T-cell (primary cell): Measurements from ENCODE around the gene ETV6. TPM values are rescaled to one million over a fixed set of nuclear protein-coding genes. Genes with fewer than 3 reads are reported as not detected.

Experiments
- ATAC-seq, 4 experiments: fragments of 200-7000 bp in 3 of 4; fragments of 150-1000 bp in 1 of 4; cut with Tn5 transposase; replicated peaks in 1 of 4; 1 replicate in 3 of 4; 2 replicates in 1 of 4; pipeline ENCODE4 v1.10.0; 2021; ENCODE audit warnings: moderate library complexity in 3 of 4, mild to moderate bottlenecking in 2 of 4, moderate number of reproducible peaks in 1 of 4
- CTCF ChIA-PET, 2 donors: fragments of 300-600 bp; sonication (Branson Sonifier 250); formaldehyde crosslinking; loops; one replicate each; lab custom pipeline; 2022; ENCODE audit warnings: antibody characterized with exemption in 2 of 2; lab: Charles Lee
- POLR2A ChIA-PET, 2 donors: fragments of 300-600 bp; sonication (Branson Sonifier 250); formaldehyde crosslinking; loops; one replicate each; lab custom pipeline; 2022; ENCODE audit warnings: antibody characterized with exemption in 2 of 2; lab: Charles Lee
- DNase-seq, 35 experiments: peaks; one replicate each; pipeline versions ENCODE4 v3.0.0 to v3.0.0-alpha.2; 2013 to 2023
- H3K27ac ChIP-seq: one replicate; pipeline ENCODE4 v1.5.1; 2013; ENCODE audit warnings: low read length
- H3K27me3 ChIP-seq, 2 experiments: replicated peaks in 1 of 2; 1 replicate in 1 of 2; 2 replicates in 1 of 2; pipeline versions ENCODE4 v1.6.1 to v1.7.0; 2013; ENCODE audit warnings: low read length in 1 of 2, mixed read lengths in 1 of 2; ENCODE audit not compliant: control insufficient read depth in 2 of 2, insufficient read depth in 2 of 2; ENCODE audit errors: extremely low read depth in 1 of 2
- H3K36me3 ChIP-seq, 2 donors: 1 replicate in 1 of 2; 2 replicates in 1 of 2; pipeline versions ENCODE4 v1.6.1 to v1.7.0; 2013; ENCODE audit warnings: low read length in 1 of 2; ENCODE audit not compliant: control insufficient read depth in 2 of 2, insufficient read depth in 1 of 2; ENCODE audit errors: extremely low read depth in 1 of 2
- H3K4me1 ChIP-seq, 2 experiments: 1 replicate in 1 of 2; 2 replicates in 1 of 2; pipeline versions ENCODE4 v1.6.1 to v1.7.0; 2013; ENCODE audit warnings: low read length in 2 of 2, mixed read lengths in 1 of 2; ENCODE audit not compliant: insufficient read depth in 2 of 2, control insufficient read depth in 1 of 2; ENCODE audit errors: extremely low read depth in 1 of 2
- H3K4me3 ChIP-seq, 2 donors: 1 replicate in 1 of 2; 2 replicates in 1 of 2; pipeline versions ENCODE4 v1.5.1 to v1.7.0; 2013; ENCODE audit warnings: mild to moderate bottlenecking in 2 of 2, low read length in 1 of 2, moderate library complexity in 1 of 2; ENCODE audit not compliant: control insufficient read depth in 1 of 2; ENCODE audit errors: extremely low read depth in 1 of 2
- H3K9me3 ChIP-seq: 2 replicates; pipeline ENCODE4 v1.7.0; 2013
- H3K27ac Mint-ChIP-seq, 2 donors: one replicate each; pipeline ENCODE4 v1.8.0; 2020 to 2021; ENCODE audit warnings: mild to moderate bottlenecking in 2 of 2, mixed read lengths in 2 of 2
- H3K27me3 Mint-ChIP-seq, 2 donors: one replicate each; pipeline ENCODE4 v1.8.0; 2021 to 2022; ENCODE audit warnings: mixed read lengths in 2 of 2
- H3K36me3 Mint-ChIP-seq: one replicate; pipeline ENCODE4 v1.8.0; 2021; ENCODE audit warnings: mixed read lengths
- H3K4me1 Mint-ChIP-seq, 3 donors: one replicate each; pipeline ENCODE4 v1.8.0; 2020 to 2022; ENCODE audit warnings: mixed read lengths in 3 of 3, mild to moderate bottlenecking in 1 of 3
- H3K4me3 Mint-ChIP-seq, 3 donors: one replicate each; pipeline ENCODE4 v1.8.0; 2020 to 2022; ENCODE audit warnings: mild to moderate bottlenecking in 3 of 3, mixed read lengths in 3 of 3, moderate library complexity in 3 of 3
- H3K9me3 Mint-ChIP-seq, 3 donors: one replicate each; pipeline ENCODE4 v1.8.0; 2020 to 2022; ENCODE audit warnings: mixed read lengths in 3 of 3
- WGBS: methylation state at CpG from one replicate; pipeline ENCODE4 v1.1.5; 2013; ENCODE audit warnings: missing lambda C conversion rate; ENCODE audit not compliant: insufficient coverage; 5-methylcytosine and 5-hydroxymethylcytosine counted together
- total RNA-seq, 35 experiments: library from RNA in 6 of 35; stranded (reverse) in 6 of 35; fragments of 120-200 nt in 1 of 35; gene quantifications; one replicate each; pipeline versions ENCODE4 v1.2.1 to v1.2.4 and lab custom pipeline; 2013 to 2026

The ETV6 gene
- total RNA-seq, 5 donors from 2014 or later (not counting 1 experiment from before 2014, with no cell fraction given) = 24.8 to 36.3 (median 31.3) TPM

DNA sequence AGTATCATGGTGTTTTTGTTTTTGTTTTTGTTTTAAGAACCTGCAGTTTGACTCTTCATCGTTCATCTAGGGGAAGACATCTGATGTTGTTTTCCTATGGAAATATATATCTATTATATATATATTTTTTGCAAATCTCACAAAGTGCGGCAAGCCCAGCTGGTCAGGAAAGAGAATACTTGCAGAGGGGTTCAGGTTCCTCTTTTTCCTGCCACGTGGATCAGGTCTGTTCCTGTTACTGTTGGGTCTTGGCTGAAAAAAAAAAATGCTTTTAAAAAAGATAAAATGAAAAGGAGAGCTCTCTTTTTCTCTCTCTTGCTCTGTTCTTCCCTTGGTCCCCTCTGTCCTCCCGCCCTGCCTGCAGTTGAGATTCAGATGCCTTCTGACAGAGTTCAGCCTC lies 241.9 kb downstream of the ETV6 start:
- Mint-ChIP-seq H3K4me3 (no peak overlapping the region), H3K27ac (peak overlapping the region in 1 of 2 donors; percentile 24), H3K4me1 (peaks cover 15 to 18% (median 17%) of the 10 kb centered on the region in 3 donors), H3K36me3 (peaks cover 58% of the 10 kb centered on the region), H3K9me3 (no peaks in the 10 kb centered on the region), H3K27me3 (no peaks in the 10 kb centered on the region)
- H3K9me3 ChIP-seq = no peaks in the 10 kb centered on the region
- DNase-seq (no peak), ATAC-seq (no peak)
- peaks cover 3 to 4% of the 10 kb centered on the region in 2 experiments for H3K4me1 ChIP-seq
- no peak overlapping the region for H3K27ac ChIP-seq
- H3K36me3 ChIP-seq = peaks cover 0 to 48% of the 10 kb centered on the region in 2 donors
- POLR2A ChIA-PET = interaction anchor here in 1 of 2 donors (0.5 to 0.7 kb wide), 2 partner anchors 194 to 250 kb away, joined by 4 to 8 read pairs; no protein-coding TSS in a partner anchor
- no CpG with 5 or more reads among the region's 4 CpGs for WGBS
- CTCF ChIA-PET = interaction anchor here (0.7 kb wide), 2 partner anchors 11 to 57 kb away, joined by 3 to 9 read pairs; no protein-coding TSS in a partner anchor
- no peaks in the 10 kb centered on the region for H3K27me3 ChIP-seq
- no peak overlapping the region for H3K4me3 ChIP-seq

DNA sequence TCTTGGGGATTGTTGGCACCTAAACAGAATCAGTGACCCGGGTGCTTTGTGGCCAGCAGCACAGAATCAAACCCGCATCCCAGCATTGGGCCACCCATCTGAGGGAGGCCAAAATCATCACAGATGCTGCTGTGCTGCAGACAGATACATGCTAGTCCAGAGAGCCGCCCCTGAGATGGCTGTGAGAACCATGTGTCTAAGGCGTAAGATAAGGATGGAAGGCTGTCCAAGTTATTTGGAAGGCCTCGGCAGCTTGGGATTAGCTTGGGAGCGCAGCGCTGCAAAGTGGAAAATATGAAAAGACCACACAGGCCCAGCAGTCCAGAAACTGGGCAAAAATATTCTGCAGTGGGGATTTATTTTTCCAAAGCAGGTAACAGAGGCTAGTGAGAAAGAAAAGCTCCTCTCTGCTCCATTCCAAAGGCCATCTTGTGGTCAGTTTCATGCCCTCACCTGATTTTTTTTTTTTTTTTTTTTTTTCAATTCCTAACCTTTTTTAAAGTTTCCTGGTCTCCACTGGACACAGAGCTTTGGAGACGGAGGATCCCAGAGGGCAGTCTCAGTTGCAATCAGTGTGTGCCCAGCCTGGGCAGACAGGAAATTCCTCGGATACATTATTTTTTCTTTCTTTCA lies 242.4 kb downstream of the ETV6 start:
- CTCF ChIA-PET = interaction anchor here (0.6 to 0.9 kb wide), 7 partner anchors 10 to 957 kb away, joined by 3 to 9 read pairs (median 4); no protein-coding TSS in a partner anchor
- peaks cover 53% of the 10 kb centered on the region for H3K36me3 Mint-ChIP-seq
- Histone ChIP-seq H3K27ac (no peak overlapping the region), H3K4me1 (peaks cover 3 to 4% of the 10 kb centered on the region in 2 experiments), H3K9me3 (no peaks in the 10 kb centered on the region), H3K27me3 (no peaks in the 10 kb centered on the region), H3K36me3 (peaks cover 0 to 43% of the 10 kb centered on the region in 2 donors), H3K4me3 (no peak overlapping the region)
- no peaks in the 10 kb centered on the region for H3K9me3 Mint-ChIP-seq
- no peak overlapping the region for H3K4me3 Mint-ChIP-seq
- POLR2A ChIA-PET = interaction anchor here in 1 of 2 donors (0.5 to 0.7 kb wide), 3 partner anchors 128 to 251 kb away, joined by 4 to 10 read pairs (median 8); no protein-coding TSS in a partner anchor
- peaks cover 15 to 18% (median 17%) of the 10 kb centered on the region in 3 donors for H3K4me1 Mint-ChIP-seq
- peak overlapping the region; percentile 24 for H3K27ac Mint-ChIP-seq
- WGBS = 91% methylated on average over 6 of the region's 9 CpGs
- H3K27me3 Mint-ChIP-seq = no peaks in the 10 kb centered on the region
- ATAC-seq (no peak), DNase-seq (no peak)

DNA sequence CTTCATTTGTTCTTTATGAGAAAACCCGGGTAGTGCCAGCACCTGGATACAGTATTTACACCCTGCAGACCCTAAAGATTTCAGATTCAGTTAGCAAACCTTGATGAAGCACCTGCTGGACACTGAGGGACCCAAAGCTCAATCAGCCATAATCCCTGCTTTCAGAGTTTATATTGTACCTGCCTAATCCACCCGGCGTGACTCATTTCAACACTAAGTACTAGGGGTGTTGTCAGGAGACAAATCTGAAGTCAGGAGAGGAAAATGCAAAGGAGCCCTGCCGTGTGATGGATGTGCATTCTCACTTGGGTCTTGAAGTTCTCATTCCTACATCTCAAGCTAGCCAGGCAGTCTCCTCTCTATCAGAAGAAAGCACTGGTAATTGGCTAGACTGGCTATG lies 244.5 kb downstream of the ETV6 start:
- Histone ChIP-seq H3K4me3 (no peak overlapping the region), H3K9me3 (no peaks in the 10 kb centered on the region), H3K27ac (no peak overlapping the region), H3K4me1 (peaks cover 3 to 4% of the 10 kb centered on the region in 2 experiments), H3K27me3 (no peaks in the 10 kb centered on the region), H3K36me3 (peaks cover 0 to 31% of the 10 kb centered on the region in 2 donors)
- no peaks in the 10 kb centered on the region for H3K27me3 Mint-ChIP-seq
- DNase-seq (no peak), ATAC-seq (no peak)
- H3K9me3 Mint-ChIP-seq = no peaks in the 10 kb centered on the region
- H3K4me1 Mint-ChIP-seq = peaks cover 15 to 23% (median 19%) of the 10 kb centered on the region in 3 donors
- 94% methylated on average over 2 of the region's 4 CpGs for WGBS
- no peak overlapping the region for H3K27ac Mint-ChIP-seq
- ChIA-PET CTCF (no interaction called here), POLR2A (no interaction called here)
- peaks cover 38% of the 10 kb centered on the region for H3K36me3 Mint-ChIP-seq
- H3K4me3 Mint-ChIP-seq = no peak overlapping the region

DNA sequence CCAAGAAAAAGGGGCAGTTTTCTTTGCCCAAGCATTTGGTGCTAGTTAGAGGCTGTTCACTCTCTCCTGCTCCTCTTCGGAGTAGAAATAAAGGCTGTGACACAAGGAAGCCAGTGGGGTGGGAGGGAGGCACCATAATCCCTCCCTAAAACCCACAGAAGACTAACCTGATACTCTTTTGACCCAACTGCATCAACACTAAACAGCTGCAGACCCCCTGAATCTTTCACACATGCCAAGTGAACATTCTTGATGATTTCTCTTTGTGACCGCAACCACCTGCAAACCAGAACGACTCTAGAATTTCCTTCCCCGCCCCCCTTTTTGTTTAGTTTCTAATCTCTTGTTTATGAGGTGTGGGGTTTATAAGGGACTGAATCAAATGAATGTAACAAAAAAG lies 245.4 kb downstream of the ETV6 start:
- CTCF ChIA-PET = no interaction called here
- Mint-ChIP-seq H3K36me3 (peaks cover 29% of the 10 kb centered on the region), H3K4me3 (peak overlapping the region in 1 of 3 donors; percentile 13), H3K9me3 (no peaks in the 10 kb centered on the region), H3K27ac (peak overlapping the region in 1 of 2 donors; percentile 71), H3K4me1 (peaks cover 9 to 16% (median 11%) of the 10 kb centered on the region in 3 donors), H3K27me3 (no peaks in the 10 kb centered on the region)
- Histone ChIP-seq H3K36me3 (peaks cover 0 to 25% of the 10 kb centered on the region in 2 donors), H3K4me1 (peaks cover 0 to 4% of the 10 kb centered on the region in 2 experiments), H3K9me3 (no peaks in the 10 kb centered on the region), H3K4me3 (no peak overlapping the region), H3K27me3 (no peaks in the 10 kb centered on the region), H3K27ac (no peak overlapping the region)
- POLR2A ChIA-PET = no interaction called here
- WGBS = no CpG with 5 or more reads among the region's 4 CpGs
- DNase-seq (peak in 6 of 35 experiments; percentile 3 to 31 (median 11)), ATAC-seq (peak in 2 of 4 experiments; percentile 12 to 39)

DNA sequence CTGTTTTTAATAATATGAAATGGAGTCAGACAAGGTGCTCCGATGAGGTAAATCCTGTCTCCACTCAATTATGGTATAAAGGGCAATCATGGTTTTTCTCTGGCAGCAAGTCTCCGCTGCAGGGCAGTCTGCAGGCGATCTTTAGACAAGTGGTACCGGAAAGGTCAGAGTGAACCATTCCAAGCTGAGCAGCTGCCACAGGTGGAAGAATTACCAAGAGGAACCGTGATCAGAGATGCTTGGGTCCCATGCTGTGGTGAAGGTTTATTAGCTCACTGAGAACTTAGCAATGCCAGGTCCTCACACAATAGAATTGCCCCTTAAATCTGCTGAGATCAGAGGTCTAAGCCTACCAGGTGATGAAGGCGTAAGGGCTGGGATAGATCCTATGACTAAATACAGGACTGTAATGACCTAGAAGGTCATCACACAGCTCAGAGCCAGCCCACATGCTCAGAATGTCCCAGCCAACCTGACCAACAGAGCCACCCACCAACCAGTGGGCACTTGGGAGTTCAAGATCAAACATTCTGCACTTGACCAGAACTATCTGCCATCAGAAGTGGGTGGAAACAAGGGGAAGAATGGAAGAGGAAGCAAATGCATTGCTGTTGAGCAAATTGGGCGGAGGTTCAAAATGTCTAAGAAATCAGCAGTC lies 246.1 kb downstream of the ETV6 start:
- H3K4me3 Mint-ChIP-seq = peak overlapping the region in 1 of 3 donors; percentile 13
- no peak overlapping the region for H3K27ac ChIP-seq
- no peaks in the 10 kb centered on the region for H3K9me3 Mint-ChIP-seq
- H3K36me3 Mint-ChIP-seq = peaks cover 28% of the 10 kb centered on the region
- H3K4me3 ChIP-seq = no peak overlapping the region
- ATAC-seq (no peak), DNase-seq (no peak)
- H3K27ac Mint-ChIP-seq = no peak overlapping the region
- WGBS = 90% methylated on average over 5 of the region's 7 CpGs
- ChIA-PET POLR2A (interaction anchor here in 1 of 2 donors (0.7 kb wide), 1 partner anchor 15 kb away, joined by 3 read pairs; no protein-coding TSS in a partner anchor), CTCF (interaction anchor here in 1 of 2 donors (1.3 kb wide), 1 partner anchor 137 kb away, joined by 3 read pairs; no protein-coding TSS in a partner anchor)
- H3K27me3 Mint-ChIP-seq = no peaks in the 10 kb centered on the region
- H3K27me3 ChIP-seq = no peaks in the 10 kb centered on the region
- H3K4me1 ChIP-seq = peaks cover 0 to 4% of the 10 kb centered on the region in 2 experiments
- no peaks in the 10 kb centered on the region for H3K9me3 ChIP-seq
- peaks cover 0 to 24% of the 10 kb centered on the region in 2 donors for H3K36me3 ChIP-seq
- peaks cover 12 to 16% (median 13%) of the 10 kb centered on the region in 3 donors for H3K4me1 Mint-ChIP-seq

DNA sequence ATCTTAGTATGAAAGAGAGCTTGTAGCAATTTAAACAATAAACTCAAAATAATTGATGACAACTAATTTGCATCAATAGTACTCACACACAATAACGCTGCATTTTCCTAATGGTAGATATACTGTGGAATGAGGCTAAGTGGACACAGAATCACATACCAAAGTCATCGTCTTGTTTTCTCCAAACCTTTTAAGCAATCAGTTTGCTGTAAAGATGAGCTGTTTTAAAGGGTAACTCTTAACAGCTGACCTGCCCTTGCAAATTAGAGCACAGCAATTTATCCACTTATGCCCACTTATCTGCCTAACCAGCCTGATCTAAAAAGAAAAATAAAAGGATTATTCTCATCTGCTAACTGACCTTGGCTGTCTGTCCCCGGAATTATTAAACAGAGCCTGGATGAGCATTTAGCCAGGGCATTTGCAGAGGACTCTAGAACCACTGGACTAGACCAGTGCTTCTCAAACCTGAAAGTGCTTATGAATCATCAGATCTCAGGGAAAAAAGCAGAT lies 247.0 kb downstream of the ETV6 start:
- Histone ChIP-seq H3K9me3 (no peaks in the 10 kb centered on the region), H3K36me3 (peaks cover 0 to 15% of the 10 kb centered on the region in 2 donors), H3K27me3 (no peaks in the 10 kb centered on the region), H3K4me1 (peaks cover 0 to 4% of the 10 kb centered on the region in 2 experiments), H3K27ac (no peak overlapping the region), H3K4me3 (no peak overlapping the region)
- ChIA-PET CTCF (interaction anchor here in 1 of 2 donors (1.3 kb wide), 1 partner anchor 137 kb away, joined by 3 read pairs; no protein-coding TSS in a partner anchor), POLR2A (interaction anchor here in 1 of 2 donors (0.6 kb wide), 1 partner anchor 80 kb away, joined by 3 read pairs; no protein-coding TSS in a partner anchor)
- Mint-ChIP-seq H3K4me1 (peaks cover 12 to 19% (median 17%) of the 10 kb centered on the region in 3 donors), H3K36me3 (peaks cover 20% of the 10 kb centered on the region), H3K27me3 (no peaks in the 10 kb centered on the region), H3K9me3 (no peaks in the 10 kb centered on the region), H3K27ac (no peak overlapping the region), H3K4me3 (no peak overlapping the region)
- WGBS = 100% methylated on average over 1 of the region's 3 CpGs
- ATAC-seq = no peak
- DNase-seq = no peak
